ENCODE data around the gene HMGXB4.
A peak's percentile ranks its signal among the peaks of the same experiment; 100 is the strongest.

HMGXB4 gene

GRCh38 chr22:35303029-35303624 lies 45.8 kb downstream of the HMGXB4 start:
- peaks cover 40% of the 10 kb centered on the region for H3K4me1 ChIP-seq (ENCODE audit: control insufficient read depth, low read length)
- H3K36me3 ChIP-seq (ENCODE audit: control insufficient read depth, low read length) = no peaks in the 10 kb centered on the region
- peaks cover 10% of the 10 kb centered on the region for H3F3A ChIP-seq (ENCODE audit: control insufficient read depth, insufficient read depth)
- H3K9me3 ChIP-seq (ENCODE audit: control insufficient read depth, insufficient read depth, low read length) = no peaks in the 10 kb centered on the region
- H3K27ac ChIP-seq (ENCODE audit: low read depth, low read length) = no peak overlapping the region
- TF ChIP-seq EZH2phosphoT487 (IDR thresholded peaks at IDR 0.05; ENCODE audit: borderline replicate concordance, low read length) = no peak
- TF ChIP-seq, protein P1, sequence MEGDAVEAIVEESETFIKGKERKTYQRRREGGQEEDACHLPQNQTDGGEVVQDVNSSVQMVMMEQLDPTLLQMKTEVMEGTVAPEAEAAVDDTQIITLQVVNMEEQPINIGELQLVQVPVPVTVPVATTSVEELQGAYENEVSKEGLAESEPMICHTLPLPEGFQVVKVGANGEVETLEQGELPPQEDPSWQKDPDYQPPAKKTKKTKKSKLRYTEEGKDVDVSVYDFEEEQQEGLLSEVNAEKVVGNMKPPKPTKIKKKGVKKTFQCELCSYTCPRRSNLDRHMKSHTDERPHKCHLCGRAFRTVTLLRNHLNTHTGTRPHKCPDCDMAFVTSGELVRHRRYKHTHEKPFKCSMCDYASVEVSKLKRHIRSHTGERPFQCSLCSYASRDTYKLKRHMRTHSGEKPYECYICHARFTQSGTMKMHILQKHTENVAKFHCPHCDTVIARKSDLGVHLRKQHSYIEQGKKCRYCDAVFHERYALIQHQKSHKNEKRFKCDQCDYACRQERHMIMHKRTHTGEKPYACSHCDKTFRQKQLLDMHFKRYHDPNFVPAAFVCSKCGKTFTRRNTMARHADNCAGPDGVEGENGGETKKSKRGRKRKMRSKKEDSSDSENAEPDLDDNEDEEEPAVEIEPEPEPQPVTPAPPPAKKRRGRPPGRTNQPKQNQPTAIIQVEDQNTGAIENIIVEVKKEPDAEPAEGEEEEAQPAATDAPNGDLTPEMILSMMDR (IDR thresholded peaks at IDR 0.05; ENCODE audit: low read depth, low read length, poor library complexity, severe bottlenecking) = no peak
- H3K9me2 ChIP-seq (replicated peaks; ENCODE audit: control insufficient read depth, low read length) = no peaks in the 10 kb centered on the region
- H3K79me2 ChIP-seq (ENCODE audit: control insufficient read depth, low read length) = 0 out of 2 replicates have a peak, but pooled peaks cover 3% of the 10 kb centered on the region
- H3K27me3 ChIP-seq (ENCODE audit: control insufficient read depth, low read length) = no peaks in the 10 kb centered on the region
- no peak overlapping the region for H3K4me3 ChIP-seq (ENCODE audit: low read length)
- no peak overlapping the region for H3K4me2 ChIP-seq (ENCODE audit: low read length)
- H4K20me1 ChIP-seq (ENCODE audit: control insufficient read depth, insufficient read depth, low read depth, low read length) = no peaks in the 10 kb centered on the region

- no peaks in the 10 kb centered on the region for H3K36me3 ChIP-seq (ENCODE audit: control insufficient read depth, low read length)
- no peaks in the 10 kb centered on the region for H4K20me1 ChIP-seq (ENCODE audit: control insufficient read depth, insufficient read depth, low read depth, low read length)
- H3K27me3 ChIP-seq (ENCODE audit: control insufficient read depth, low read length) = no peaks in the 10 kb centered on the region
- no peaks in the 10 kb centered on the region for H3K9me2 ChIP-seq (replicated peaks; ENCODE audit: control insufficient read depth, low read length)
- H3K4me3 ChIP-seq (ENCODE audit: low read length) = no peak overlapping the region
- no peak overlapping the region for H3K4me2 ChIP-seq (ENCODE audit: low read length)
- no peaks in the 10 kb centered on the region for H3K9me3 ChIP-seq (ENCODE audit: control insufficient read depth, insufficient read depth, low read length)
- TF ChIP-seq, protein P1 (IDR thresholded peaks at IDR 0.05; ENCODE audit: low read depth, low read length, poor library complexity, severe bottlenecking) = no peak
- TF ChIP-seq EZH2phosphoT487 (IDR thresholded peaks at IDR 0.05; ENCODE audit: borderline replicate concordance, low read length) = no peak
- no peaks in the 10 kb centered on the region for H3K79me2 ChIP-seq (ENCODE audit: control insufficient read depth, low read length)
- 0 out of 2 replicates have a peak, but pooled peaks cover 3% of the 10 kb centered on the region for H3F3A ChIP-seq (ENCODE audit: control insufficient read depth, insufficient read depth)
- peaks cover 41% of the 10 kb centered on the region for H3K4me1 ChIP-seq (ENCODE audit: control insufficient read depth, low read length)
- no peak overlapping the region for H3K27ac ChIP-seq (ENCODE audit: low read depth, low read length)
Measured at GRCh38 chr22:35305525-35306070, 48.3 kb downstream of the HMGXB4 start.

GRCh38 chr22:35306350-35306967 lies 49.2 kb downstream of the HMGXB4 start:
- peak overlapping the region; percentile 56 for H3K4me3 ChIP-seq (ENCODE audit: low read length)
- peak overlapping the region; percentile 77 for H3K4me2 ChIP-seq (ENCODE audit: low read length)
- TF ChIP-seq, protein P1 (IDR thresholded peaks at IDR 0.05; ENCODE audit: low read depth, low read length, poor library complexity, severe bottlenecking) = no peak
- no peak for TF ChIP-seq EZH2phosphoT487 (IDR thresholded peaks at IDR 0.05; ENCODE audit: borderline replicate concordance, low read length)
- no peaks in the 10 kb centered on the region for H3K9me2 ChIP-seq (replicated peaks; ENCODE audit: control insufficient read depth, low read length)
- H4K20me1 ChIP-seq (ENCODE audit: control insufficient read depth, insufficient read depth, low read depth, low read length) = no peaks in the 10 kb centered on the region
- H3K9me3 ChIP-seq (ENCODE audit: control insufficient read depth, insufficient read depth, low read length) = no peaks in the 10 kb centered on the region
- peak overlapping the region; percentile 30; the same call in 1 of the 2 replicates for H3K27ac ChIP-seq (ENCODE audit: low read depth, low read length)
- H3K79me2 ChIP-seq (ENCODE audit: control insufficient read depth, low read length) = no peaks in the 10 kb centered on the region
- H3K27me3 ChIP-seq (ENCODE audit: control insufficient read depth, low read length) = no peaks in the 10 kb centered on the region
- H3K36me3 ChIP-seq (ENCODE audit: control insufficient read depth, low read length) = no peaks in the 10 kb centered on the region
- peaks cover 47% of the 10 kb centered on the region for H3K4me1 ChIP-seq (ENCODE audit: control insufficient read depth, low read length)
- 0 out of 2 replicates have a peak, but pooled peaks cover 3% of the 10 kb centered on the region for H3F3A ChIP-seq (ENCODE audit: control insufficient read depth, insufficient read depth)

Measured in DOHH2 (cell line).